Nucleus accumbens (tissue), 56 donors: Measurements from ENCODE around the gene LDAF1.
A peak's percentile ranks its signal among the peaks of the same experiment; 100 is the strongest.
"Not testable (repeated sequence)": the region's sequence is repeated elsewhere in the genome, so short reads cannot be mapped to it uniquely, and the experiment has no call there.

Experiments
- DNase-seq, 56 donors: peaks; one replicate each; lab custom pipeline; 2025; lab: John Stamatoyannopoulos, UW

Gene LDAF1

DNA sequence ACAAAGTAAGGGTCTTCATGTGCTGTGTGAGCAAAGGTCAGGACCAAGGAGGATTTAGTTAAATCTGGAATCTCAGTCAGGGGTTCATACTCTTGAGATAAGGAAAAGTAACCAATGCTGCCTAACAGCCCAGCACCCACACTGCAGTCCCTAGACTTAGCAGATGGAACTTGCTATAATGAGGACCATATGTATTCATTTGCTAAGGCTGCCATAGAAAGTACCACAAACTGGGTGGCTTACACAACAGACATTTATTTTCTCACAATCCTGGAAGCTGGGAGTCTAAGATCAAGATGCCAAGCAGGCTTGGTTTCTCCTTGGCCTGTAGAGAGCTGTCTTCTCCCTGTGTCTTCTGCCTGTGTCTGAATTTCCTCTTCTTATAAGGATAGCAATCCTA lies 32.1 kb downstream of the LDAF1 start:
- DNase-seq, result no peak

- DNase-seq, result no peak
Observed at GRCh38 chr16:21192991-21193390, 34.5 kb downstream of the LDAF1 start.

- peak in 40 of 56 donors; percentile 0 to 86 (median 46) for DNase-seq
Observed at GRCh38 chr16:21194771-21195301, 36.4 kb downstream of the LDAF1 start.

GRCh38 chr16:21195330-21195729 lies 36.9 kb downstream of the LDAF1 start:
- not testable (repeated sequence) for DNase-seq

GRCh38 chr16:21197112-21197511 lies 38.6 kb downstream of the LDAF1 start:
- DNase-seq, result no peak

- peak in 13 of 56 donors; percentile 2 to 45 (median 7) for DNase-seq
Observed at GRCh38 chr16:21197621-21198020, 39.1 kb downstream of the LDAF1 start.

DNA sequence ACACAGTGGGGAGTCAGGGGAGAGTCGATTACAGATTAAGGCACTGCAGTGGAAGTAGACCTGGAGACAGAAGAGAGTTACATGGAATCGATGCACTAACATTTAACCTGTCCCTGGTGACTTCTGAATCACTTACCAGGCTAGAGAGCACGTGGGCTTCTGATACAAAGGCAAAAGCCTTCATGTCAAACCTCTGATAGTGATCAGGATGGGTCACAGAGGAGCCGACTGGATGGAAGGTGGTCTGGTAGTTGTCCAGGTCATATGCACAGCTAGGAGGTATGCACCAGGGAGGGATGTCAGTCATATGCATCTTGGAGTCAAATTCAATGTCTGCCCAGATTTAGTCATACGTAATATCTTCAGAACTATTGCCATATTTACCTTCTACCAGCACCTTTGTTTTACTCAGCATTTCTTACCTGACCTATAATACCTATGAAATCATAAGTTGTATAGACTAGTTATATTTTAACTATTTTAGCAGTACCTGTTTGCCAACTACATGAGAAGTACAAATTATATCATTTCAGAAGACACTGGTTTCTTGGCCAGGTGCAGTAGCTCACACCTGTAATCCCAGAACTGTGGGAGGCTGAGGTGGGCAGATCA lies 41.2 kb downstream of the LDAF1 start:
- no peak for DNase-seq

DNA sequence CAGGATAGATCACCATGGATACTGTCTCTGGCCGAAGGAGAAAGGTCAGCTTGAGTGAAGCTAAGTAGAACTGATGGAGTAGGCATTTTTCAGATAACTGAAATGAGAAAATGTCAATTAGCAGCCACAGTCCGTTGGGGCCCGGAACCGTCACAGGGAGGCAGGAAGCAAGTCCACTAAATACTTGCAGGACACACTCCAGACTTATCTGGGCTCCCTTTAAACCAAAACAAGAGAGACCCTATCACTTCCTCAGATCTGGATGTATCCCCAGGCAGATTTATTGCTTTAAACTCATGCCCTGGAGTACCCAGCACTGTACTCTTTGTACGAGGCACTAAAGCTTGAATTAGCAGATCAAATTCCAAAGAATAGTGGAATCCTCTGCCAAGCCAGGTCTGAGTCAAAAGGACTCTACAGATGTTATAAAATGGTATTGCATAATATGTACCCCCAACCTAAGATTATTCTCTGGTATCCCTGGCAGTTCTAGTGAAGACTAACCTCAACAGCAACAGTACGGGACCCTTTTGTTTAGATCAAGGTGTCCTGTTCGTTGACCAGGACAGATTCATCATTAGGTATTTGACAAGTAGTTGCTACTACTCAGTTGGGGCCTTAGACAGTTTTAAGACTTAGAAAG lies 44.8 kb downstream of the LDAF1 start:
- DNase-seq, result no peak

- no peak for DNase-seq
Observed at GRCh38 chr16:21205303-21205702, 46.8 kb downstream of the LDAF1 start.

- DNase-seq, result no peak
Observed at GRCh38 chr16:21206550-21206949, 48.1 kb downstream of the LDAF1 start.

DNA sequence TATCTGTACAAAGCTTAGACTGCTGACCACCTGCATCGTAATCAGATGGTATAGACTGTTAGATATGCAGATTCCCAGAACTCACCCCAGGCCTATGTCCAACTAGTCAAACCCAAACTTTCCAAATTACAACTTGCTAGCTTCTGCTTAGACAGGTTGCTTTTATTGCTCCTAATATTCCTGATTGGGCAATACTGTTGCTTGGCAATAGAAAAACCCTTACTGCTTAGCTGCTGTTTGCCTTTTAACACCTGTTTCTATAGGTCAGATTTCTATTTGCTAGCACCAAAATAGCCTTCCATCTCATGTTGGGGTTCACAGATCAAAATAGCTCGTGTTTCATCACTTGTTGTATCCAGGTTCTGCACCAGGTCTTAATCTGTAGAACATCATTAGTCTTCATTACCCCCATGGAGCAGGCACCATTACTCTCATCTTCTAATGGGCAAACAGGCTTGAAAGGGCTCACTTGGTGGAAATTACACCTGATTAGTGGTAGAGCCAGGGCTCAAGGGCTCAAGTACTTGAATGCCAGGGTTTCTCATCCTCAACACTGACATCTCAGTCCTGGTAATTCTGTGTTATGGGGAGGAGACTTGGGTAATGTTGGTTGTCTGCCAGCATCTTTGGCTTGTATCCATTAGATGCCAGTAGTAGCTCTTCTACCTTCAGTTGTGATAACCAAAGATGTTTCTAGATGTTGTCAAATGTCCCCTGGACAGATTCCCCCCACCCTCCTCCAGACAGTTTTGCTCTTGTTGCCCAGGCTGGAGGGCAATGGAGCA lies 50.2 kb downstream of the LDAF1 start:
- DNase-seq, result no peak

DNA sequence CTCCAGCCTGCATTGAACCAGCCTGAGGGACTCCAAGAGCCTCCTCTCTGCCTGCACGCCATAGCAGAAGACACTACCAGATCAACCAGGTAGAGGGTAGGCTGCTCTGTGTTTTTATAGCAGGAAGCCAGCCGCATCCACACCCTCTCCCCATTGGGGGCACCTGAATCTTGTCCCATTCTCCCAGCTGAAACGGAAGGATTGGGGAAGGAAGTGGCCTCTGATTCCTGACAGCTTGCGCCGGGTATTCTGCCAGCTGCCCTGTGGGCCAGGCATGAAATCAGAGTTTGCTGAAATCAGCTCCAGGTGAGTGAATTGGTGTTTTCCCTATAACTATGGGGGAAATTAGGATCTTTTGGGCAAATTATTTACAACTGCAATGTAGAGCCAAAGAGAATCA lies 53.0 kb downstream of the LDAF1 start, which contains the start of gene ZP2:
Gene ZP2, minus strand, starts transcription at position 89 of the 400 bp plus-strand sequence. Its CDS starts 27 bp downstream, at position 62.
- no peak for DNase-seq

DNA sequence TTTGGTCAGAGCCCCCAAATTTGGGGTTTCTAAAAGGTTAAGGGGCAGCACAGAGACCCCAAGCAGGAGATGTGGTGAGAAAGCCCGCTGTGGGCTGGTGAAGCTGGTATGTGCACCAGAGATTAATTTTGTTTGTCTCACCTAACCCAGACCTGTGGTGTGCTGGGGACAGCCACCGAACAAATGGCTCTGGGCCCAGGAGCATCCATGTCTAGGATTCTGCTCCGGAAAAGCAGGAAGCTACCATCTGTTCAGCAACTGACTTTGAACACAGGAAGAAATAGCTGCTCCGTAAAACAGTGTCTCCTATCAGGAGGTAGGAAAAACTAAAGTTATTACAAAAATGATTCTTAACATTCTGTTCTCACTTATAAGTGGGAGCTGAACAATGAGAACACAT lies 55.6 kb downstream of the LDAF1 start:
- DNase-seq, result no peak

DNA sequence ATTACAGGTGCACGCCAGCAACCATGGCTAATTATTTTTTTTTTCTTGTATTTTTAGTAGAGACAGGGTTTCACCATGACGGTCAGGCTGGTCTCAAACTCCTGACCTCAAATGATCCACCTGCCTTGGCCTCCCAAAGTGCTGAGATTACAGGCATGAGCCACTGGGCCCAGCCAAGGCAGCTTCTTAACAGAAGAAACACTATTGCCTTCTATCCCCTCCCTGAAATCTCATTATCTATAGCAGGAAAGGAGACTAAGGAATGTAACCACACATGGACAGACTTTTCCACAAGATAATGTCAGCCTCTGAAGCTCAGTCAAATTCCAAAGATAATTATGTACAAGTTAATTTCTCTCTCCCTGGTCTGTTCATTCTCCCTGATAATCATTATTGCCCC lies 58.6 kb downstream of the LDAF1 start:
- no peak for DNase-seq

DNA sequence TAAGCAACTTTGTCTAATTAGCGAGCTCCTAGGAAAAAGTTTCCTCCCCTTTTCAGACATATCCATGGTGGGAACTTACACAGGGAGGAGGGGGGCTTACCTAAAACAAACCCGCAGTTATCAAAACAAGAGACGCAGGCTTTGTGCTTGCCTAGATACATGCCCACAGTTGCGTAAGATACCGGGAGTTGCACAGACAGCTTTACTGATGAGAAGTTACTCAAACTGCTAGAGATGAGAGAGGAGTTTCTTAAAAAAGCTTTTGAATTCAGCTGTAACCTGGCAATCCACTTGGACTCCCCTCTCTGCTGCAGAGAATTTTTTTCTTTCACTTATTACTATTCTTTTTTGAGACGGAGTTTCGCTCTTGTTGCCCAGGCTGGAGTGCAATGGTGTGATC lies 59.7 kb downstream of the LDAF1 start:
- peak in 15 of 56 donors; percentile 0 to 48 (median 7) for DNase-seq

DNA sequence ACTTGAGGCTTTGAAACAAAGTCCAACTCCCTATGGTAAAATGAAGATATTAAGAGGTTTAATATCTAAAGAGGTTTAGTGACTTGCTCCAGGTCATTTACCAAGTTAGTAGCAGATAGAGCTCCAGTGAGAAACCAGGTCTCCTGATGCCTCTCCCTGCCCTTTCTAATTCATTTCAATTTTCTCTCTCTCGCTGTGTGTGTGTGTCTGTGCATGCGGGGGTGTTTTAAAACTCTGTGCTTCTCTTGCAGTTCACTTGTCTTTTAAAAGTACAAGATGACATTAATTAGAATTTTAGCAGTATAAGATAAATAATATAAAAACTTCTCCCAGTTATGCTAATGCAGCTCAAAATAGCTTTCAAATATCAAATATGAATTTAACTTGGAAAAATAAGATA lies 61.1 kb downstream of the LDAF1 start:
- peak in 23 of 56 donors; percentile 1 to 52 (median 6) for DNase-seq

DNA sequence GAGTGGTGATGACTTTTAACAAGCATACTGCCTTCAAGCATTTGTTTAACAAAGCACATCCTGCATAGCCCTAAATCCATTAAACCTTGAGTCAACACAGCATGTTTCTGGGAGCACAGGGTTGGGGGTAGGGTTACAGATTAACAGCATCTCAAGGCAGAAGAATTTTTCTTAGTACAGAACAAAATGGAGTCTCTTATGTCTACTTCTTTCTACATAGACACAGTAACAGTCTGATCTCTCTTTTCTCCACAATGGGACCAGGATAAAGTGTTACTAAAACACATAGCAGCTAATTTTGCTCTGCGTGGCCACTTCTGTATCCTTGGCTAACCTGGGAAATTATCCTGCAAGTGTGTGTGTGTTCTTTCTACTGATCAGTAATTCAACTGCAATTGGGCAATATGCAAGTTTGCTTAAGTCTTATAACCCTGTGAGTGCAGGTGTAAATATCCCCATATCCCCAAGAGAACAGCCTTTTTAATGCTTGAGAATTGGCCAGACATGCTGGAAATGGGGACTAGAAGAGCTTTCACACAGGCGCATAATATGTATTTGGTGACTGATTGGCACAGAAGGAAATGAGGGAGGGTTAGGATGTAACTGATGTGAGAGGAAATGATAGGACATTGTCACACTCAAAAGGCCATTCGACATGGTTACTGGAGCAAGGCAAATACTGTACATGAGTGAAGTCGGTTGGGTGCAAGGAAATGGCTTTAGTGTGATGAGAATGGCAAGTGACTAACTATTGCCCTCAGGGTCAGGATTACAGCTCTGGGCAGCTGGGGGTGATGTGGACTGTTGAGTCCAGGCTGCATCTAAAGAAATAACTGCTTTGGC lies 64.2 kb downstream of the LDAF1 start:
- no peak for DNase-seq

- peak in 13 of 56 donors; percentile 1 to 37 (median 10) for DNase-seq
Observed at GRCh38 chr16:21223787-21224186, 65.3 kb downstream of the LDAF1 start.

DNA sequence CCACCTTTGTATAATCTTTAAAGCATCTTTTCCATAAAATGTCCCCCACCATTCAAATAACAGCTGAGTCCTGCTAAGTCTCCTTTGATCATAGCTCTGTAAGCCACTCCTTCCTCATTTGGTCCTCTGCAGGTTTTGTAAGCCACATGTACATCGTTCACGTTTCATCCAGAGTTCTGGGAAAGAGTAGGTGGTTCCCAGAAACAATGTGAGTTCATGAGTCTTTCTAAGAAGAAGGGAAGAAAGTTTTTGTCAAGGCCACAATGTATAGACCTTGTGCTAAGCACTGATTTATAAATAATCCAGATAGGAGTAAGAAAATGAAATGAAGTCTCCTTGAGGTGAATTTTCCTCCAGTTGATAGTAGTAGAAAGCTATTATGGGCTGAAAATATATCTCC lies 66.3 kb downstream of the LDAF1 start:
- no peak for DNase-seq

DNA sequence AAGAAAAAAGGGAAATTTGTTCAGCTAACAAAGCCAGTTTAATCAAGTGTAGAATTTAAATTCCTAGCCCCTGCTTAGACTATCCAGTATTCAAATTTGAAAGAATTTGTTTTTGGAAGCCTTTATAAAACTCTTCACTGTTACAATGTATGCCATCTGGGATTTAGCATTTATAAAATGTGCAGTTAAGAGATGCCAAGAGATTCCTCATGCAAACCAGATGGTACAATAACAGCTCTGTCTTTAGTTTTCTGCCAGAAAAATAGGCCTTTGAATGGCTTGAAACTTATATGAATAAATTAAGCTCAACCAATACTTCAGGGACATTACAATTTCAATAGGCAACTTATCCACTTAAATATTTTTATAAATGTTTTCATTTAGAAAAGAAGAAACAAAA lies 68.3 kb downstream of the LDAF1 start:
- DNase-seq, result no peak
